Kidney epithelial cell (primary cell): ENCODE data around the gene HYOU1. TPM values are rescaled to one million over a fixed set of nuclear protein-coding genes. Genes with fewer than 3 reads are reported as not detected.

Source experiments
- DNase-seq: peaks from one replicate; pipeline ENCODE4 v3.0.0-alpha.2; 2010; ENCODE audit warnings: low read depth
- H3K27me3 ChIP-seq: 2 replicates; pipeline ENCODE4 v1.6.0; 2011; ENCODE audit warnings: low read length; ENCODE audit not compliant: control insufficient read depth, insufficient read depth
- H3K36me3 ChIP-seq: 2 replicates; pipeline ENCODE4 v1.5.1; 2011; ENCODE audit warnings: low read length; ENCODE audit not compliant: control insufficient read depth, insufficient read depth
- H3K4me3 ChIP-seq: 2 replicates; pipeline ENCODE4 v1.5.1; 2011; ENCODE audit warnings: low read depth, mild to moderate bottlenecking, control low read depth, low read length
- CTCF ChIP-seq: IDR thresholded peaks from 2 replicates; pipeline ENCODE4 v1.5.1; 2011; ENCODE audit warnings: mild to moderate bottlenecking, moderate library complexity, low read length, control low read depth, inconsistent platforms; ENCODE audit not compliant: insufficient read depth, poor library complexity, severe bottlenecking
- total RNA-seq: library from RNA; depleted of rRNA; stranded (reverse); fragments of >200 nt; gene quantifications from 2 replicates; pipeline ENCODE4 v1.2.3, GENCODE V29; 2015

HYOU1 gene
- total RNA-seq, 1 donor from 2014 or later: 303 TPM

- H3K4me3 ChIP-seq: no peak overlapping the region
- no peaks in the 10 kb centered on the region for H3K36me3 ChIP-seq
- TF ChIP-seq CTCF: no peak
- no peaks in the 10 kb centered on the region for H3K27me3 ChIP-seq
- DNase-seq: no peak
Measured at GRCh38 chr11:119016216-119017009, 40.6 kb downstream of the HYOU1 start.

GRCh38 chr11:119015054-119015611 is 41.9 kb downstream of the HYOU1 start:
- TF ChIP-seq CTCF: peak; percentile 10
- Histone ChIP-seq H3K27me3 (no peaks in the 10 kb centered on the region), H3K36me3 (peaks cover 1% of the 10 kb centered on the region), H3K4me3 (no peak overlapping the region)
- no peak for DNase-seq

GRCh38 chr11:119014209-119014924 is 42.6 kb downstream of the HYOU1 start:
- no peak for TF ChIP-seq CTCF
- DNase-seq: no peak
- no peaks in the 10 kb centered on the region for H3K27me3 ChIP-seq
- no peak overlapping the region for H3K4me3 ChIP-seq
- peaks cover 1% of the 10 kb centered on the region for H3K36me3 ChIP-seq

GRCh38 chr11:119012629-119013170 is 44.3 kb downstream of the HYOU1 start:
- TF ChIP-seq CTCF: no peak
- Histone ChIP-seq H3K4me3 (no peak overlapping the region), H3K36me3 (peaks cover 1% of the 10 kb centered on the region), H3K27me3 (no peaks in the 10 kb centered on the region)
- DNase-seq: no peak

GRCh38 chr11:119011476-119012053 is 45.4 kb downstream of the HYOU1 start:
- H3K36me3 ChIP-seq: peaks cover 1% of the 10 kb centered on the region
- no peaks in the 10 kb centered on the region for H3K27me3 ChIP-seq
- H3K4me3 ChIP-seq: no peak overlapping the region
- no peak for DNase-seq
- TF ChIP-seq CTCF: no peak
